Kidney epithelial cell (primary cell): ENCODE results near the gene RANBP9. TPM values are rescaled to one million over a fixed set of nuclear protein-coding genes. Genes with fewer than 3 reads are reported as not detected.

Experiments
- DNase-seq: peaks from one replicate; pipeline ENCODE4 v3.0.0-alpha.2; 2010; ENCODE audit warnings: low read depth
- H3K27me3 ChIP-seq: 2 replicates; pipeline ENCODE4 v1.6.0; 2011; ENCODE audit warnings: low read length; ENCODE audit not compliant: control insufficient read depth, insufficient read depth
- H3K36me3 ChIP-seq: 2 replicates; pipeline ENCODE4 v1.5.1; 2011; ENCODE audit warnings: low read length; ENCODE audit not compliant: control insufficient read depth, insufficient read depth
- H3K4me3 ChIP-seq: 2 replicates; pipeline ENCODE4 v1.5.1; 2011; ENCODE audit warnings: low read depth, mild to moderate bottlenecking, control low read depth, low read length
- CTCF ChIP-seq: IDR thresholded peaks from 2 replicates; pipeline ENCODE4 v1.5.1; 2011; ENCODE audit warnings: mild to moderate bottlenecking, moderate library complexity, low read length, control low read depth, inconsistent platforms; ENCODE audit not compliant: insufficient read depth, poor library complexity, severe bottlenecking
- total RNA-seq: library from RNA; depleted of rRNA; stranded (reverse); fragments of >200 nt; gene quantifications from 2 replicates; pipeline ENCODE4 v1.2.3, GENCODE V29; 2015

The RANBP9 gene
- total RNA-seq, 1 donor from 2014 or later, result 25.7 TPM

GRCh38 chr6:13638626-13639025 is 73.0 kb downstream of the RANBP9 start:
- H3K4me3 ChIP-seq, result no peak overlapping the region

GRCh38 chr6:13638014-13638413 is 73.6 kb downstream of the RANBP9 start:
- DNase-seq, result no peak
- Histone ChIP-seq H3K27me3 (no peaks in the 10 kb centered on the region), H3K4me3 (no peak overlapping the region), H3K36me3 (peaks cover 1% of the 10 kb centered on the region)
- TF ChIP-seq CTCF, result no peak

More at GRCh38 chr6:13638626-13639025, 73.0 kb downstream of the RANBP9 start:
- peaks cover 1% of the 10 kb centered on the region for H3K36me3 ChIP-seq
- TF ChIP-seq CTCF, result no peak
- DNase-seq, result no peak
- H3K27me3 ChIP-seq, result no peaks in the 10 kb centered on the region

GRCh38 chr6:13635948-13636658 is 75.5 kb downstream of the RANBP9 start:
- Histone ChIP-seq H3K4me3 (no peak overlapping the region), H3K27me3 (no peaks in the 10 kb centered on the region), H3K36me3 (peaks cover 1% of the 10 kb centered on the region)
- DNase-seq, result no peak
- no peak for TF ChIP-seq CTCF

- no peaks in the 10 kb centered on the region for H3K27me3 ChIP-seq
- peaks cover under 1% of the 10 kb centered on the region for H3K36me3 ChIP-seq
These were observed 78.3 kb downstream of the RANBP9 start for GRCh38 chr6:13633343-13633742.

GRCh38 chr6:13630499-13630898 is 81.1 kb downstream of the RANBP9 start:
- DNase-seq, result no peak
- no peak for TF ChIP-seq CTCF
- Histone ChIP-seq H3K36me3 (no peaks in the 10 kb centered on the region), H3K4me3 (no peak overlapping the region), H3K27me3 (no peaks in the 10 kb centered on the region)

More at GRCh38 chr6:13633343-13633742, 78.3 kb downstream of the RANBP9 start:
- no peak overlapping the region for H3K4me3 ChIP-seq
- DNase-seq, result no peak
- no peak for TF ChIP-seq CTCF
